ENCODE results near the gene NOX5. TPM values are rescaled to one million over a fixed set of nuclear protein-coding genes. Genes with fewer than 3 reads are reported as not detected.

NOX5 gene
- total RNA-seq = 0.23 TPM

GRCh38 chr15:69014454-69014853 is at the start of gene NOX5:
Gene NOX5 (plus strand): TSS chr15:69014695. CDS start chr15:69014736, 41 bp downstream.

Other genes starting within 250 kb of the NOX5 start
- 85.1 TPM for gene ANP32A, start 193.8 kb upstream of the NOX5 start, total RNA-seq
- gene SPESP1, start 84.2 kb upstream of the NOX5 start, total RNA-seq = 4.8 TPM
- 59.1 TPM for gene GLCE, start 145.9 kb downstream of the NOX5 start, total RNA-seq